ENCODE results near the gene VGLL4.
"Not testable (repeated sequence)": the region's sequence is repeated elsewhere in the genome, so short reads cannot be mapped to it uniquely, and the experiment has no call there.

Gene VGLL4

DNA sequence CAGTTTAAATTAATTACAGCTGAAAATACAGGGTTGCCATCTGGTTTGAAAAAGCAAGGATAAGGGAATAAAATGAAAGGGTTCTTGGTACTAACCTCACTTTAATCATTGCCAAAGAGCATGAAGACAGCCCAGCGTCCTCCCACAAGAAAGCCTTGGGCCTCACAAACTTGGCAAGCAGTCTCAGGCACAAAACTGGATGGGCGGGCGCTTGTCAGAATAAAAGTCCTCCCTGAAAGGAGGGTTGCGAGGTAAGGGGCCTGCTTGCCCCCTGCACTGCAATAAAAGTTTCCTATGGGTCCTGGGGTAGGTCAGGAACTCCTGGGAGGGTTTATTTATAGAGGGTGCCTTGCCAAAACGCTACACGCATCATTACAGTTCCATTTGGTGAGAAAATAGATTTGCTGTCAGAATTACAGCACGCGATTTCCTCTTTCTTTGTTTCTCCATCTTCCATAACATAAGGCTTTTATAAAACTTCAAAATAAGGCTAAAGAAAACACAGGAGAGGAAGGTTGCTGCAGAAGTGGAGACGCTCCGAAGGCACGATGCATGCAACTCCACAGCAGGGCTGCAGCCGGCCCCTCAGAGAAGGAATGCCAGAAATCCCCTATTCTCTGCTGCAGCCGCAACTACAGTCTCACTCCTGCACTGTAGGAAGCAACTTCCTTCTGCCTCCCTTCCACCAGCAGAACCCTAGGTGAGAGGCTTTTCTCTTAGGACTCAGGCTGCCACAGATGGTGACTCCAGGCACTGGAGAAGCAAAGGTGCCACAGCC, 61.3 kb downstream of the VGLL4 start:
- H3K4me1 ChIP-seq (ENCODE audit: control insufficient read depth in 1 of 2, insufficient read depth in 2 of 2, low read length in 2 of 2), result peaks cover 14 to 49% of the 10 kb centered on the region in 2 donors
- H3K27me3 ChIP-seq (ENCODE audit: low read depth, low read length), result no peaks in the 10 kb centered on the region
- H3K36me3 ChIP-seq (ENCODE audit: control insufficient read depth in 1 of 2, insufficient read depth in 2 of 2, low read length in 2 of 2), result no peaks in the 10 kb centered on the region
- H3K9me3 ChIP-seq (ENCODE audit: control insufficient read depth in 1 of 2, low read length in 2 of 2), result no peaks in the 10 kb centered on the region
- H3K27ac ChIP-seq (ENCODE audit: low read length), result peak overlapping the region; percentile 50
- peak overlapping the region; percentile 45 to 61 for H3K4me3 ChIP-seq (ENCODE audit: low read depth in 1 of 2, low read length in 2 of 2)

DNA sequence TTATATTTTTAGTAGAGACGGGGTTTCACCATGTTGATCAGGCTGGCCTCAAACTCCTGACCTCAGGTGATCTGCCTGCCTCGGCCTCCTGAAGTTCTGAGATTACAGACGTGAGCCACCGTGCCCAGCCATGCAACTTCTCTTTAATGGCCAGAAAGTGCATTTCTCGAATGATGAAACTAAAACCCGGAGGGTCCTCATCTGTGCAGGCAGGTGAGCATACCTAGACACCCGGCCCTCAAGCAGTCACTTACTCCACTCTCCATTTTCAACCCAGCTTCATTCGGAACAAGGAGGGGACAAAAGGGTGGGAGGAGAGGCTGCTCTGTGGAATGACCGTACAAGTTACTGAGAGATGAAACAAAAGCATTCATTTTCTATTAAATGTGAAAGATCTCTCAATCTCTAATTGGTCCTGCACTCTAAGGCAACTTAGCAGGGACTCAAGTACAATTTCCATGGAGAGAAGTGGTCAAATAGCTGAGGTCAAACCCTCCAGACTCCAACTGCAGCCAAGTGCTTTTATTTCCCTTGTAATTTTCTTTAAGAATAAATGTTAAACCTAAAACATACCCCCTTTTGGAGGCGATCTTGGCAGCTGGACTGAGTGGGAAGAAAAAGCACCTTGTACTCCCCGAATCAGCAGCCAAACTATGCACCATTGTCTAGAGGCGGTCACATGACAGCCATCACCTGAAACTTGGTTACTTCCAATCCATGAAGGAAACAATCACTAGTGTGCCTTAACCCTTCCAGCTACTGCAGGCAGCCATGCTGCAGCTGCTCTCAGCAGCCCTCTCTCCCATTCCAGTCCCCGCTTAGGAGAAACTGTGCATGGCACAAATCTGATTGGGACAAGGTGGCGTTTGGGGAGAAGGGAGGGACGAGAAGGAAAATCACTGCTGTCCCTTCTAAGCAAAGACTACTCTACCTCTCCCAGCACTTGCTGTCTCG, 62.2 kb downstream of the VGLL4 start:
- no peaks in the 10 kb centered on the region for H3K9me3 ChIP-seq (ENCODE audit: control insufficient read depth in 1 of 2, low read length in 2 of 2)
- peak overlapping the region; percentile 50 for H3K27ac ChIP-seq (ENCODE audit: low read length)
- H3K27me3 ChIP-seq (ENCODE audit: low read depth, low read length), result no peaks in the 10 kb centered on the region
- H3K4me1 ChIP-seq (ENCODE audit: control insufficient read depth in 1 of 2, insufficient read depth in 2 of 2, low read length in 2 of 2), result peaks cover 14 to 54% of the 10 kb centered on the region in 2 donors
- H3K4me3 ChIP-seq (ENCODE audit: low read depth in 1 of 2, low read length in 2 of 2), result peak overlapping the region; percentile 45 to 61
- H3K36me3 ChIP-seq (ENCODE audit: control insufficient read depth in 1 of 2, insufficient read depth in 2 of 2, low read length in 2 of 2), result no peaks in the 10 kb centered on the region

DNA sequence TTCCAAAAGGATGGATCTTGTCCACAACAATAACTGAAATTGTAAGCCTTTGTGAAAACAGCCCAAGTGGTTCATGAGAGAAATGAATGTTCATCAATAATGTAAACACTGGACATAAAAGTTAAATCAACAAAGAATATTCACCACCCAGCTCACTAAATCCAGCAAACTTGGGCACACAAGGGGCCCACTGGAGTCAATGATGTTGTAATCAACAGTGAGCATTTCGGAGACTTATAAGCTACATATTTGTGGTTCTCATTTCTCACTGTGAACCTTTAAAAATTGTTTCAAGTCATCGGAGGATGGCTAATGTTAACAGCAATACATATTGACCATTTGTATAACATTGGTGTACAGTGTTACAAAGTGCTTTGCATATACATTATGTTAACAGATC, 63.1 kb downstream of the VGLL4 start:
- Histone ChIP-seq H3K36me3 (ENCODE audit: control insufficient read depth in 1 of 2, insufficient read depth in 2 of 2, low read length in 2 of 2) (no peaks in the 10 kb centered on the region), H3K9me3 (ENCODE audit: control insufficient read depth in 1 of 2, low read length in 2 of 2) (no peaks in the 10 kb centered on the region), H3K4me1 (ENCODE audit: control insufficient read depth in 1 of 2, insufficient read depth in 2 of 2, low read length in 2 of 2) (peaks cover 14 to 57% of the 10 kb centered on the region in 2 donors), H3K27me3 (ENCODE audit: low read depth, low read length) (no peaks in the 10 kb centered on the region), H3K27ac (ENCODE audit: low read length) (no peak overlapping the region), H3K4me3 (ENCODE audit: low read depth in 1 of 2, low read length in 2 of 2) (no peak overlapping the region)

DNA sequence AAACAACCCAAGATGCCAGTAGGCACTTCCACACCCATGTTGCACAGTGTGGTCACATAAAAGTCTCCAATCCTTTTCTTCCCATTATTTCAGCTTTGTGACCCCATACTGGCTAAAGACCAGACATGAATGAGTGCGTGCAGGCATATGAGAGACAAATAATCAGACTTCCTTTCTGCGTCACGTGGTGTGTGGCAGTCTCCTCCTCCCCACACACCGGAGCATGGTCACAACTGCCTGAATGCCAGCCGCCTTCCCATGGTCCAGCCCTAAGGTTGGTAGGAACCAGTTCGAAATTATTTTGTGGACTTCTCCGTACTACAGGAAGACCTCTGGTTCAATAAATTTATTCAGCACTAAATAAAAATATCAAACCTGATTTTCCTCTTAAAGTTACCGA, 65.5 kb downstream of the VGLL4 start:
- Histone ChIP-seq H3K27ac (ENCODE audit: low read length) (no peak overlapping the region), H3K4me3 (ENCODE audit: low read depth in 1 of 2, low read length in 2 of 2) (no peak overlapping the region), H3K36me3 (ENCODE audit: control insufficient read depth in 1 of 2, insufficient read depth in 2 of 2, low read length in 2 of 2) (no peaks in the 10 kb centered on the region), H3K27me3 (ENCODE audit: low read depth, low read length) (no peaks in the 10 kb centered on the region), H3K4me1 (ENCODE audit: control insufficient read depth in 1 of 2, insufficient read depth in 2 of 2, low read length in 2 of 2) (peaks cover 11 to 51% of the 10 kb centered on the region in 2 donors), H3K9me3 (ENCODE audit: control insufficient read depth in 1 of 2, low read length in 2 of 2) (no peaks in the 10 kb centered on the region)

DNA sequence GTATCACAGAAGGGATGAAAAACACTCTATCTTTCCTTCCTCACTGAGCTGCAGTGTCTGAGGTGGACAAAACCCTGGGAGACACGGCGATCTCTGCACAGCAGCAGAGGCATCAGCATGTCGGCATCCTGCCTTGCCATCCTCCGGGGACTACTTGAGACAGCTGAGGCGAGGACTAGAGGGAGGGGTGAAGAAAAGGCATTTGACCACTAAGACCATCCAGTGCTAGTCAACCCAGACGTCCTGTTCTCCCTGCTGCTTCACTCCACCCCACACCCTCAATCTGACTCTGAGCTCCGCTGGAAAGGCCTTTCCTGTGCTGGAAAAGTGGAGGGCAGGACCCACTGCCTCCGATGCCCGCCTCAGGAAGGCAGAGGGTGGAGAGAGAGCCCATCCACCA, 67.3 kb downstream of the VGLL4 start:
- Histone ChIP-seq H3K36me3 (ENCODE audit: control insufficient read depth in 1 of 2, insufficient read depth in 2 of 2, low read length in 2 of 2) (peaks cover 0 to 6% of the 10 kb centered on the region in 2 donors), H3K27ac (ENCODE audit: low read length) (no peak overlapping the region), H3K4me1 (ENCODE audit: control insufficient read depth in 1 of 2, insufficient read depth in 2 of 2, low read length in 2 of 2) (peaks cover under 1 to 33% of the 10 kb centered on the region in 2 donors), H3K9me3 (ENCODE audit: control insufficient read depth in 1 of 2, low read length in 2 of 2) (no peaks in the 10 kb centered on the region), H3K27me3 (ENCODE audit: low read depth, low read length) (no peaks in the 10 kb centered on the region), H3K4me3 (ENCODE audit: low read depth in 1 of 2, low read length in 2 of 2) (no peak overlapping the region)

DNA sequence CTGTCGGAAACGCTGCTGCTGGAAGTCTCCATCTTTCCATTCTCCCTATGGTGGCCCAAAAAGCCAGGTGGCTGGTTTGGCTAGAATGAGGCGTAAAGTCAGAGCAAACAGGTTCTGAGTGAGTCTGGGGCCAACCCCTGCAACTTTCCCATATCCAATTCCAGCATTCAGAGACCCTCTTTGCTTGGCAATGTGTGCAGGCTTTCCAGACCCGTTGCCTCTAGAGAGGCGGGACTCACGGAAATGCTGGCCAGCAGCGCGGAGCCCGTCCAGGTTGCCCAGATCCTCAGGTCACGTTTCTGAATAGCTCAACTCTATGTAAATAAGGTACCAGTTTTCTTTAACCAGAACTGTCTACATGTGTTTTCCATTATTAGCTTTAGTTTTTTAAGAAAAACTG, 68.0 kb downstream of the VGLL4 start:
- no peak overlapping the region for H3K27ac ChIP-seq (ENCODE audit: low read length)
- H3K4me1 ChIP-seq (ENCODE audit: control insufficient read depth in 1 of 2, insufficient read depth in 2 of 2, low read length in 2 of 2), result peaks cover 0 to 26% of the 10 kb centered on the region in 2 donors
- H3K9me3 ChIP-seq (ENCODE audit: control insufficient read depth in 1 of 2, low read length in 2 of 2), result no peaks in the 10 kb centered on the region

DNA sequence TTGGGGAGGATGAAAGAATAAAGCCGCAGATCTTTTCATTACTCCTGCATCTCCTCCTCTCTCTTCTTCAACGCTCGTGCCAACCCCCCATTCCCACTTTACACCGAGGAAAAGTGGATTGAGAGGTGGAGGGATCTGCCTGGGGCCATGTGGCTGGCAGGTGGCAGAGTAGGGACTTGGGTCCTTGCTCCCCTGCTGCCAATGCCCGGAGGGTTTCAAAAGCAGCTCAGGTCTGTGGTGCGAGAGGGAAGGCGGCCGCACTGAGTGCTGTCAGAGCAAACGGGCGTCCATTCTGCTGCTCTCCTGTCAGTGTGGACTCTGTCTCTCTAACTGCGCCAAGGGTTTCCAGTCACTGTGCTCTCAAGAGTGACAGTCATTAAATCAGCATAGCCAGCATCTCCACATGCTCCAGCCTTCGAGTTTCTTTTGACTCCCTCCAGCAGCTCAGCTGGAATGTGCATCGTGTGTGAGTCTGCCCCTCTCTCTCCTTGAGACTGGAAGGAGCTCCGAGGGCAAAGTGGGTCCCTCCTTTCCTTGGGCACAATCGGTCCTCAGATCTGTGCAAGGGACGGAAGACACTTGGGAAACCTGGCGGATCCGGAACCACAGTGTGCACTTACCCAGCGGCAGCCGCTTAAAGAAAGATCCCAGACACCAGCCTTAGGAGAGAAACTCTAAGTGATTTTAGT, 68.6 kb downstream of the VGLL4 start:
- peaks cover 0 to 6% of the 10 kb centered on the region in 2 donors for H3K36me3 ChIP-seq (ENCODE audit: control insufficient read depth in 1 of 2, insufficient read depth in 2 of 2, low read length in 2 of 2)
- H3K4me1 ChIP-seq (ENCODE audit: control insufficient read depth in 1 of 2, insufficient read depth in 2 of 2, low read length in 2 of 2), result peaks cover 0 to 20% of the 10 kb centered on the region in 2 donors
- no peaks in the 10 kb centered on the region for H3K9me3 ChIP-seq (ENCODE audit: control insufficient read depth in 1 of 2, low read length in 2 of 2)
- H3K27me3 ChIP-seq (ENCODE audit: low read depth, low read length), result no peaks in the 10 kb centered on the region
- no peak overlapping the region for H3K4me3 ChIP-seq (ENCODE audit: low read depth in 1 of 2, low read length in 2 of 2)
- H3K27ac ChIP-seq (ENCODE audit: low read length), result no peak overlapping the region

More for the DNA sequence above, 68.0 kb downstream of the VGLL4 start:
- no peak overlapping the region for H3K4me3 ChIP-seq (ENCODE audit: low read depth in 1 of 2, low read length in 2 of 2)
- H3K36me3 ChIP-seq (ENCODE audit: control insufficient read depth in 1 of 2, insufficient read depth in 2 of 2, low read length in 2 of 2), result peaks cover 0 to 6% of the 10 kb centered on the region in 2 donors
- H3K27me3 ChIP-seq (ENCODE audit: low read depth, low read length), result no peaks in the 10 kb centered on the region

DNA sequence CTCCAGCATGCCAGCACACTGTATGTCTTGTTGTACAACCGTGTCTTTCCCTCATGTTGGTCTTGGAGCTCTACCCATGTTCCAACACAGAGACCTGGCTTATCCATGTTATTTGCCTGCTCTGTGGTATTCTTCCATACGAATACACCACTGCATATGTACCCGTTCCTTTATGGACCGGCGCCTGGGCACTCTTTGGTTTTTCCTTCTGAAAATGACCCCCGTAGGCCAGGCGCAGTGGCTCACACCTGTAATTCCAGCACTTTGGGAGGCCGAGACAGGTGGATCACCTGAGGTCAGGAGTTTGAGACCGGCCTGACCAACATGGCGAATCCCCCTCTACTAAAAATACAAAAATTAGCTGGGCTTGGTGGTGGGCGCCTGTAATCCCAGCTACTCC, 71.1 kb downstream of the VGLL4 start:
- not testable (repeated sequence) for H3K27me3 ChIP-seq (ENCODE audit: low read depth, low read length); H3K4me3 ChIP-seq (ENCODE audit: low read depth in 1 of 2, low read length in 2 of 2); H3K27ac ChIP-seq (ENCODE audit: low read length); H3K4me1 ChIP-seq (ENCODE audit: control insufficient read depth in 1 of 2, insufficient read depth in 2 of 2, low read length in 2 of 2); H3K9me3 ChIP-seq (ENCODE audit: control insufficient read depth in 1 of 2, low read length in 2 of 2)
- H3K36me3 ChIP-seq (ENCODE audit: control insufficient read depth in 1 of 2, insufficient read depth in 2 of 2, low read length in 2 of 2), result peaks cover 6 to 16% of the 10 kb centered on the region in 2 donors

DNA sequence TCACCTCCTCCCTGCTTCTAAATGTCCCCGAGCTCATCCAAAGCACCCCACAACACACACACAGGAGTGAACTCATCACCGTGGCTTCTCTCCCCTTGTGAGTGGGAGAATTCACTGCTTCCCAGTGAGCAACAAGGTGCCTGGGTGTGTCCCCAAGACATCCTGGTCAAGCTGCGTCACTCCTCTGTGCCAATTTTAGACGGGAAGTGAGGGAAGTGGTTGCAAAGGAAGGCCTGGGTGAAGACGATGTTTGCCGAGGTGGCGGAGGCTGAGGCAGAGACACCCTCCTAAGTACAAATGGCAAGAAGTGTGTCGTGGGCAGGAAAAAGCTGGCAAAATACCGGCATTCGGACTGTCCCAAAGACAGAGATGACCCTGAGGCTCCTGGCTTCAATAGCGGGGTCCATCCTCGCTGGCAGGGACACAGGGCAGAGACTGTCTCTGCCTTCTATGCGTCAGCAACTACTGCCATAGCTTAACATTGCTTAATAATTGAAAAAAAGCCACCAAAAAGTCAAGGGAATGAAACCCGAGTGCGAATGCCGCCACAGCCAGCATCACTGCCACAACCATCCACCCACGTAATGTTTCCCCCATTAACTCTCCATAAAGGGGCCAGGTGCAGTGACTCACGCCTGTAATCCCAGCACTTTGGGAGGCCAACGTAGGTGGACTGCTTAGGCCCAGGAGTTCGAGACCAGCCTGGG, 72.8 kb downstream of the VGLL4 start:
- H3K9me3 ChIP-seq (ENCODE audit: control insufficient read depth in 1 of 2, low read length in 2 of 2), result no peaks in the 10 kb centered on the region

DNA sequence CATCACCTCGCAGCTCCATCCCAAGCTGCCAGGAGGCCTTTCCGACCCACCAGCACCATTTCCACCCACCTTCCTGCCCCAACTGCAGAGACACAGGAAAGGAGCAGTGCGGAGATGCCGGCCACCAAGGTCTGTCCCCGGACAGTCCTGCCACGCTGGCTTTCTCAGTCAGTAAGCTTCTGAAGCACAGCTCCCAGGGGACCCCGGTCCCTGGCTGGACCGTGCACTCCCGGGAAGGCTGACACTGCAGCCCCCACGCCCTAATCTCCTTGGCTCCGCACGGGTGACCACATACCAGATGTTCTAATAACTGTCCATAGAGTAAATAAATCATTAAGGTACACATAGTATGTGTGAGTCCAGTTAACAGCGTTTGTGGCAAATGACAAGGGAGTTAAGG, 73.5 kb downstream of the VGLL4 start:
- peak overlapping the region; percentile 19 for H3K27ac ChIP-seq (ENCODE audit: low read length)
- no peak overlapping the region for H3K4me3 ChIP-seq (ENCODE audit: low read depth in 1 of 2, low read length in 2 of 2)
- no peaks in the 10 kb centered on the region for H3K27me3 ChIP-seq (ENCODE audit: low read depth, low read length)
- no peaks in the 10 kb centered on the region for H3K9me3 ChIP-seq (ENCODE audit: control insufficient read depth in 1 of 2, low read length in 2 of 2)
- peaks cover 0 to 4% of the 10 kb centered on the region in 2 donors for H3K4me1 ChIP-seq (ENCODE audit: control insufficient read depth in 1 of 2, insufficient read depth in 2 of 2, low read length in 2 of 2)
- peaks cover 6 to 33% of the 10 kb centered on the region in 2 donors for H3K36me3 ChIP-seq (ENCODE audit: control insufficient read depth in 1 of 2, insufficient read depth in 2 of 2, low read length in 2 of 2)

More for the DNA sequence above, 72.8 kb downstream of the VGLL4 start:
- Histone ChIP-seq H3K27me3 (ENCODE audit: low read depth, low read length) (no peaks in the 10 kb centered on the region), H3K36me3 (ENCODE audit: control insufficient read depth in 1 of 2, insufficient read depth in 2 of 2, low read length in 2 of 2) (peaks cover 6 to 26% of the 10 kb centered on the region in 2 donors), H3K27ac (ENCODE audit: low read length) (peak overlapping the region; percentile 7), H3K4me1 (ENCODE audit: control insufficient read depth in 1 of 2, insufficient read depth in 2 of 2, low read length in 2 of 2) (peaks cover 0 to 4% of the 10 kb centered on the region in 2 donors), H3K4me3 (ENCODE audit: low read depth in 1 of 2, low read length in 2 of 2) (no peak overlapping the region)

Data from muscle layer of duodenum (tissue), 2 donors.